ENCODE results near the gene MEGF10. TPM values are rescaled to one million over a fixed set of nuclear protein-coding genes. Genes with fewer than 3 reads are reported as not detected.

Gene MEGF10
- total and polyA plus RNA-seq, 2 experiments from 2014 or later, result 1.7 to 8.2 TPM

DNA sequence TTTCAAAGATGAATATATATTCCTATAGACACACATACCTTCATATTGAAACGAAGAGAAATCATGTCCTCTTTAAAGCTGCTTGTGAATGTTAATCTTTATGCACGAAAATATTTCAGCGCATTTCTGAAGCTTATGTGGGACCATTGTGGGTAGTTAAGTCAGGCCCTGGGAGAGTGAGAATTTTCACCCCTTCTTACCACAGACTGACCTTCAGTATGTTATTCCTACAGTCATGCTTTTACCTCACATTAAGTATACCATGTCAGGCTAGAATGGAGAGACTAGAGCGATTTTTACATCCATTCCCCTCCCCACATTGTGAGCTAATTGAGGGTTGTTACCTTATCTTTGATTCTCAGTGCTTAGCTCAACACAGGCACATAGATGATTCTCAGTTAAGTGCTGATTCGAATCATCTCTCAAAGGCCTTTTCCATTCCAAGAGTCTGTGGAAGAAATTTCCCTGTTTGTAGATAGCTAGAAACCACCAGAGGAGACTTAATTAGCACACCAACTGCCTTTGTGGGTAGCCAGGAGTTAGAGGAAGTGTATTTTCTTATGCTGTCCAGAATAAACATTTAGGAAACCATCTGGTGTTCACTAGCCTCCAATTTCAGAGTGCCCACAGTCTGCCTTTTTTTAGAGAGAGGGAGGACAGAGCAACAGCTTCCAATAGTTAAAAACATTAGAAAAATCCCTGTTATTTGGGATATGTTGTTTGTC, 110.5 kb downstream of the MEGF10 start:
- TF ChIP-seq, protein P1, sequence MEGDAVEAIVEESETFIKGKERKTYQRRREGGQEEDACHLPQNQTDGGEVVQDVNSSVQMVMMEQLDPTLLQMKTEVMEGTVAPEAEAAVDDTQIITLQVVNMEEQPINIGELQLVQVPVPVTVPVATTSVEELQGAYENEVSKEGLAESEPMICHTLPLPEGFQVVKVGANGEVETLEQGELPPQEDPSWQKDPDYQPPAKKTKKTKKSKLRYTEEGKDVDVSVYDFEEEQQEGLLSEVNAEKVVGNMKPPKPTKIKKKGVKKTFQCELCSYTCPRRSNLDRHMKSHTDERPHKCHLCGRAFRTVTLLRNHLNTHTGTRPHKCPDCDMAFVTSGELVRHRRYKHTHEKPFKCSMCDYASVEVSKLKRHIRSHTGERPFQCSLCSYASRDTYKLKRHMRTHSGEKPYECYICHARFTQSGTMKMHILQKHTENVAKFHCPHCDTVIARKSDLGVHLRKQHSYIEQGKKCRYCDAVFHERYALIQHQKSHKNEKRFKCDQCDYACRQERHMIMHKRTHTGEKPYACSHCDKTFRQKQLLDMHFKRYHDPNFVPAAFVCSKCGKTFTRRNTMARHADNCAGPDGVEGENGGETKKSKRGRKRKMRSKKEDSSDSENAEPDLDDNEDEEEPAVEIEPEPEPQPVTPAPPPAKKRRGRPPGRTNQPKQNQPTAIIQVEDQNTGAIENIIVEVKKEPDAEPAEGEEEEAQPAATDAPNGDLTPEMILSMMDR (IDR thresholded peaks at IDR 0.05; ENCODE audit: low read depth, low read length), result no peak
- no peaks in the 10 kb centered on the region for H3K36me3 ChIP-seq
- peaks cover 1% of the 10 kb centered on the region for H3K4me1 ChIP-seq (ENCODE audit: low read depth)
- no peak overlapping the region for H3K4me3 ChIP-seq
- no peaks in the 10 kb centered on the region for H3K27me3 ChIP-seq
- H3K27ac ChIP-seq, result no peak overlapping the region
- no peaks in the 10 kb centered on the region for H3K9me3 ChIP-seq (ENCODE audit: low read depth)
- DNase-seq (ENCODE audit: low read depth in 1 of 2, low spot score in 1 of 2), result no peak

DNA sequence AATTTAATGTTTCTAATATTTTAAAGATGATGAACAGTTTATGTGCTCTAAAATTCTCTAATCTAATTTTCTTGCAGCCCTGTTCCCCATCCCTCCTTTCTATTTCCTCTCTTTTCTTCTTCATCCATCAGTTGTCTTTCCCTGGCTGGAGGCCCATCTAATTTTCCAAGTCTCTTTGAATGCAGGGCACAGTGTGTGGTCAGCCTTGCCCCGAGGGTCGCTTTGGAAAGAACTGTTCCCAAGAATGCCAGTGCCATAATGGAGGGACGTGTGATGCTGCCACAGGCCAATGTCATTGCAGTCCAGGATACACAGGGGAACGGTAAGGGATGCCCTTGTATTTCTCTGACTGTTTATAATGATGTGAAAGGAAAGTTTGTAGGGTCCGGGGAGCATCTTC, 111.8 kb downstream of the MEGF10 start:
- TF ChIP-seq, protein P1 (IDR thresholded peaks at IDR 0.05; ENCODE audit: low read depth, low read length), result no peak
- no peaks in the 10 kb centered on the region for H3K36me3 ChIP-seq
- H3K4me1 ChIP-seq (ENCODE audit: low read depth), result peaks cover 6% of the 10 kb centered on the region
- H3K9me3 ChIP-seq (ENCODE audit: low read depth), result no peaks in the 10 kb centered on the region
- no peaks in the 10 kb centered on the region for H3K27me3 ChIP-seq
- no peak overlapping the region for H3K4me3 ChIP-seq
- H3K27ac ChIP-seq, result no peak overlapping the region
- no peak for DNase-seq (ENCODE audit: low read depth in 1 of 2, low spot score in 1 of 2)

DNA sequence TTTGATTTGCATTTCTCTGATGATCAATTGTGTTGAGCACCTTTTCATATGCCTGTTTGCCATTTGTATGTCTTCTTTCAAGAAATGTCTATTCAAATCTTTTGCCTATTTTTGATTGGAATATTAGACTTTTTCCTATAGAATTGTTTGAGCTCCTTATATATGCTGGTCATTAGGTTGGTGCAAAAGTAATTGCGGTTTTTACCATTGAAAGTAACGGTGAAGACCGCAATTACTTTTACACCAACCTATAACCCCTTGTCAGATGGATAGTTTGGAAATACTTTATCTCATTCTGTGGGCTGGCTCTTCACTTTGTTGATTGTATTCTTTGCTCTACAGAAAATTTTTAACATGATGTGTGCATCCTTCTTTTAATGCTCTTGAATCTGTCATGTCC, 113.6 kb downstream of the MEGF10 start:
- TF ChIP-seq, protein P1 (IDR thresholded peaks at IDR 0.05; ENCODE audit: low read depth, low read length), result no peak
- no peak for DNase-seq (ENCODE audit: low read depth in 1 of 2, low spot score in 1 of 2)
- Histone ChIP-seq H3K4me3 (no peak overlapping the region), H3K27me3 (no peaks in the 10 kb centered on the region), H3K27ac (no peak overlapping the region), H3K36me3 (no peaks in the 10 kb centered on the region), H3K9me3 (ENCODE audit: low read depth) (no peaks in the 10 kb centered on the region), H3K4me1 (ENCODE audit: low read depth) (peaks cover 6% of the 10 kb centered on the region)

DNA sequence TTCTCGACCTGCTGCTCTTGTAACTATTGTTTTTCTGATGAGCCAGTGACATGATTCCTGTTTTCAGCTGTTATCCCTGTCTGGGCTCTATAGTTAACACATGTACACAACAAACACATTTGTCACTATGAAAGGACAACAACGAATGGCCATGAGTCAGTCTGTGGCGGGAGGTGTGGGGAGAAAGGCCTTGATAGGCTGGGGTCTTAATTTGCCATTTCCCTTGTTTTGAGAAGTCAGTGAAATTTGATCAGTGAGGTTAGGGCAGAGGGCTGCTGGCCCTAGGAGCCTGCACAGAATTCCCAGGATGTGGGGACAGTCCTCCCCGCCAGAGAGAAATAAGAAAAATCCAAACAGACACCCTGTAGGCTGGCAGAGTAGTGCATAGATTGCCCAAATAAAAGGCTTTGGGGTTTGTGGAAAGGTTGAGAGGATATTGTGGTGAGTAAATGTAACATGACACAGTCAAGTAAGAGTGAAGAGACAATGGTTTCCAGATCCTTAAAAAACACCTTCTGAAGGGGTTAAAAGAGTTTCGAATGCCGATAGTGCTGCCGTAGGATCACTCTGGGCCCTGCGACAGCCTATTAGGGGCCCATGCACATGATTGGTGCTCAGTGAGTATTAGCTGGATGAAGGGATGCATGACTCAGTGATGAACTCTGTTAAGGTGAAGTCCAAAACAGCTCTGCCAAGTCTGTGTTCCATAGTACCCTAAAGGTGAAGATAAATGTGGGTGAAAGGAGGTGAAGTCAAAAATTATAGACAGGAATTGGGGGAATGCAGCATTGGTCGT, 115.9 kb downstream of the MEGF10 start:
- H3K27ac ChIP-seq, result no peak overlapping the region

DNA sequence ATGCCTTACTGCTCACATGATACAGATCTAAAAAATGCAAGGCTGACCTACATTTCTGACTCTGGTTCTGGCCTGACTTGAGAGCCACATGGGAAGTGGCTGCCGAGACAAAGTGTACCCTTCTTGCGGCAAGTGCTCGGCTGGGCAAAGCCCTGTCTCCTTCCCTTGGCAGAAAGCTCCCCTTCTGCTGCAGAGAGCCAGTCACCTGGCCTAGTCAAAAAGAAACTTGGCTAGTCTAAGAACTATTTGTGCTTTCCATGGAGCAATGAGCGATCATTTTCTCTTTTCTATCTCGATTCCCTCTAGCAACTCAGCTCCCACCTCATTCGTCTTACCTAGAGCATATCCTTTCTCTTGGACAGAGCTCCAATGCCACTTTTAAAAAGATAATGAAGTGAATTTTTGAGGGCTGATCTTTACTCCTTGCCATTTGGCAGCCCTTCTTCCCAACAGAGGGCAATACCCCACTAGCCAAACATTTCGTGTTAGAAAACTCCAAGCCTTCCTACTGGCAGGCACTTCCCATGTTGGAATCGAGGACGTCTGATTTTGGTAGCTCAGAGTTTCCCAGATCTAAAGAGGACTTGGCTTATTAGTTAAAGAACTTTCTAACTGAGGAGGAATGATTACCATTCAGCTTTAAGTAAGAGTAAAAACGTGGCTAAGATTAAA, 118.8 kb downstream of the MEGF10 start:
- H3K27ac ChIP-seq, result no peak overlapping the region
- DNase-seq (ENCODE audit: low read depth in 1 of 2, low spot score in 1 of 2), result no peak
- TF ChIP-seq, protein P1 (IDR thresholded peaks at IDR 0.05; ENCODE audit: low read depth, low read length), result no peak

More for the DNA sequence above, 115.9 kb downstream of the MEGF10 start:
- TF ChIP-seq, protein P1 (IDR thresholded peaks at IDR 0.05; ENCODE audit: low read depth, low read length), result no peak
- no peaks in the 10 kb centered on the region for H3K9me3 ChIP-seq (ENCODE audit: low read depth)
- H3K36me3 ChIP-seq, result no peaks in the 10 kb centered on the region
- no peak for DNase-seq (ENCODE audit: low read depth in 1 of 2, low spot score in 1 of 2)
- H3K27me3 ChIP-seq, result no peaks in the 10 kb centered on the region
- H3K4me3 ChIP-seq, result no peak overlapping the region
- peaks cover 10% of the 10 kb centered on the region for H3K4me1 ChIP-seq (ENCODE audit: low read depth)

More for the DNA sequence above, 118.8 kb downstream of the MEGF10 start:
- H3K36me3 ChIP-seq, result no peaks in the 10 kb centered on the region
- H3K27me3 ChIP-seq, result no peaks in the 10 kb centered on the region
- H3K4me1 ChIP-seq (ENCODE audit: low read depth), result peaks cover 10% of the 10 kb centered on the region
- H3K4me3 ChIP-seq, result no peak overlapping the region
- H3K9me3 ChIP-seq (ENCODE audit: low read depth), result no peaks in the 10 kb centered on the region
